ENCODE measurements around the gene PHKA1. TPM values are rescaled to one million over a fixed set of nuclear protein-coding genes. Genes with fewer than 3 reads are reported as not detected.
"Not testable (repeated sequence)": the region's sequence is repeated elsewhere in the genome, so short reads cannot be mapped to it uniquely, and the experiment has no call there.

The PHKA1 gene
- total and polyA plus RNA-seq, 4 donors, result 0.57 to 5.5 (median 1.4) TPM

DNA sequence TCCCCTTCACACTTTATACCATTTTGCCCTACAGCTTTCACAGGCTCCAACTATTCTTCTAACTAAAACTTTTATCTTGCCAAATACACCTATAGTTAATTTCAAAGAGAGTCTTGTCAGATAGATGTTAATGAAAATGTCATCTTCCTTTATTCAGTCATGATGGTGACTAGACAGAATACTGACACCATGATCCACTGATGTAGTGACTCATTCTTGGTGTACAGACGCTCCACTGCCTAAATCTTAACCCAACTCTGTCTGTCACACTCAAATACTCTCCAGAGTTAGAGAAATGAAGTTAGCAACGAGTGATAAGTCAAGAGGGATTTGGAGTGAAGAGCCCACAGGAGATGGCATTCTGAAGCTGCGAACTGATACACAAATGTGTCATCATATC is 109.4 kb downstream of the PHKA1 start:
- H3K27me3 ChIP-seq (ENCODE audit: control insufficient read depth in 4 of 4, insufficient read depth in 4 of 4, low read length in 3 of 4), result no peaks in the 10 kb centered on the region
- no peaks in the 10 kb centered on the region for H3K9me3 ChIP-seq (ENCODE audit: control insufficient read depth in 4 of 4, low read length in 3 of 4)
- H3K9ac ChIP-seq (ENCODE audit: low read depth in 1 of 2, low read length in 2 of 2), result no peak overlapping the region
- H3K4me1 ChIP-seq (ENCODE audit: control insufficient read depth in 4 of 4, insufficient read depth in 4 of 4, low read length in 3 of 4), result no peaks in the 10 kb centered on the region
- H3K27ac ChIP-seq (ENCODE audit: low read depth in 1 of 2, low read length in 2 of 2), result no peak overlapping the region
- H3K36me3 ChIP-seq (ENCODE audit: control insufficient read depth in 4 of 4, insufficient read depth in 3 of 4, low read depth in 1 of 4, low read length in 3 of 4), result no peaks in the 10 kb centered on the region
- H3K4me3 ChIP-seq (ENCODE audit: low read depth in 1 of 3, low read length in 3 of 3), result no peak overlapping the region
- 92% methylated on average over 3 of the region's 3 CpGs for WGBS
- TF ChIP-seq NR2F2 (IDR thresholded peaks at IDR 0.05) (no peak), TAF1 (conservative IDR thresholded peaks at IDR 0.05) (no peak), GABPA (IDR thresholded peaks at IDR 0.05 in 1 of 2, conservative IDR thresholded peaks at IDR 0.05 in 1 of 2) (no peak), HNF4G (IDR thresholded peaks at IDR 0.05) (no peak), SP1 (IDR thresholded peaks at IDR 0.05) (no peak), JUND (IDR thresholded peaks at IDR 0.05) (no peak), RXRA (IDR thresholded peaks at IDR 0.05) (no peak), RAD21 (IDR thresholded peaks at IDR 0.05) (no peak), HNF4A (conservative IDR thresholded peaks at IDR 0.05) (no peak), FOXA1 (IDR thresholded peaks at IDR 0.05) (no peak), EGR1 (IDR thresholded peaks at IDR 0.05; ENCODE audit: low read depth in 2 of 2) (no peak), FOXA2 (IDR thresholded peaks at IDR 0.05) (no peak)
- TF ChIP-seq, protein P1, sequence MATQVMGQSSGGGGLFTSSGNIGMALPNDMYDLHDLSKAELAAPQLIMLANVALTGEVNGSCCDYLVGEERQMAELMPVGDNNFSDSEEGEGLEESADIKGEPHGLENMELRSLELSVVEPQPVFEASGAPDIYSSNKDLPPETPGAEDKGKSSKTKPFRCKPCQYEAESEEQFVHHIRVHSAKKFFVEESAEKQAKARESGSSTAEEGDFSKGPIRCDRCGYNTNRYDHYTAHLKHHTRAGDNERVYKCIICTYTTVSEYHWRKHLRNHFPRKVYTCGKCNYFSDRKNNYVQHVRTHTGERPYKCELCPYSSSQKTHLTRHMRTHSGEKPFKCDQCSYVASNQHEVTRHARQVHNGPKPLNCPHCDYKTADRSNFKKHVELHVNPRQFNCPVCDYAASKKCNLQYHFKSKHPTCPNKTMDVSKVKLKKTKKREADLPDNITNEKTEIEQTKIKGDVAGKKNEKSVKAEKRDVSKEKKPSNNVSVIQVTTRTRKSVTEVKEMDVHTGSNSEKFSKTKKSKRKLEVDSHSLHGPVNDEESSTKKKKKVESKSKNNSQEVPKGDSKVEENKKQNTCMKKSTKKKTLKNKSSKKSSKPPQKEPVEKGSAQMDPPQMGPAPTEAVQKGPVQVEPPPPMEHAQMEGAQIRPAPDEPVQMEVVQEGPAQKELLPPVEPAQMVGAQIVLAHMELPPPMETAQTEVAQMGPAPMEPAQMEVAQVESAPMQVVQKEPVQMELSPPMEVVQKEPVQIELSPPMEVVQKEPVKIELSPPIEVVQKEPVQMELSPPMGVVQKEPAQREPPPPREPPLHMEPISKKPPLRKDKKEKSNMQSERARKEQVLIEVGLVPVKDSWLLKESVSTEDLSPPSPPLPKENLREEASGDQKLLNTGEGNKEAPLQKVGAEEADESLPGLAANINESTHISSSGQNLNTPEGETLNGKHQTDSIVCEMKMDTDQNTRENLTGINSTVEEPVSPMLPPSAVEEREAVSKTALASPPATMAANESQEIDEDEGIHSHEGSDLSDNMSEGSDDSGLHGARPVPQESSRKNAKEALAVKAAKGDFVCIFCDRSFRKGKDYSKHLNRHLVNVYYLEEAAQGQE (IDR thresholded peaks at IDR 0.05), result no peak
- TF ChIP-seq, protein P2, sequence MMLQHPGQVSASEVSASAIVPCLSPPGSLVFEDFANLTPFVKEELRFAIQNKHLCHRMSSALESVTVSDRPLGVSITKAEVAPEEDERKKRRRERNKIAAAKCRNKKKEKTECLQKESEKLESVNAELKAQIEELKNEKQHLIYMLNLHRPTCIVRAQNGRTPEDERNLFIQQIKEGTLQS (IDR thresholded peaks at IDR 0.05), result no peak
- TF ChIP-seq, protein P3, sequence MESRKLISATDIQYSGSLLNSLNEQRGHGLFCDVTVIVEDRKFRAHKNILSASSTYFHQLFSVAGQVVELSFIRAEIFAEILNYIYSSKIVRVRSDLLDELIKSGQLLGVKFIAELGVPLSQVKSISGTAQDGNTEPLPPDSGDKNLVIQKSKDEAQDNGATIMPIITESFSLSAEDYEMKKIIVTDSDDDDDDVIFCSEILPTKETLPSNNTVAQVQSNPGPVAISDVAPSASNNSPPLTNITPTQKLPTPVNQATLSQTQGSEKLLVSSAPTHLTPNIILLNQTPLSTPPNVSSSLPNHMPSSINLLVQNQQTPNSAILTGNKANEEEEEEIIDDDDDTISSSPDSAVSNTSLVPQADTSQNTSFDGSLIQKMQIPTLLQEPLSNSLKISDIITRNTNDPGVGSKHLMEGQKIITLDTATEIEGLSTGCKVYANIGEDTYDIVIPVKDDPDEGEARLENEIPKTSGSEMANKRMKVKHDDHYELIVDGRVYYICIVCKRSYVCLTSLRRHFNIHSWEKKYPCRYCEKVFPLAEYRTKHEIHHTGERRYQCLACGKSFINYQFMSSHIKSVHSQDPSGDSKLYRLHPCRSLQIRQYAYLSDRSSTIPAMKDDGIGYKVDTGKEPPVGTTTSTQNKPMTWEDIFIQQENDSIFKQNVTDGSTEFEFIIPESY (IDR thresholded peaks at IDR 0.05), result no peak
- no peak for DNase-seq (ENCODE audit: low spot score)

DNA sequence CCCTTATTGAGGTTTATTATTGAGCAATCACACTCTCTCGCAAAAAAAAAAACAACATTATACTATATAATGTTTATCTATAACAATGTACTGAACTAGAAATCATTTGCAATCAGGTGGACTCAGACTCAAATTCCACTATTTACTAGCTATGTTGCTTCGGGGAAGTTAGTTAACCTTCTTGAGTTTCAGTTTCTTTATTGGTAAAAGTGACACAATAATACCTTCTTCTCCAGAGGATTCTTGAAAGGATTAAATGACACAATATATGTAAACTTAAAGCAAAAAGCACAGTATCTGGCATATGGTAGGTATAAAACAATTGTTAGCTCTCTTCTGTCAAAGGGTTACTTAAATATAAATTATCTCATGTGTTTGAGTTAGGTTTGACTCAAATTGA is 110.0 kb downstream of the PHKA1 start:
- Histone ChIP-seq H3K27ac (ENCODE audit: low read depth in 1 of 2, low read length in 2 of 2) (no peak overlapping the region), H3K9me3 (ENCODE audit: control insufficient read depth in 4 of 4, low read length in 3 of 4) (no peaks in the 10 kb centered on the region), H3K27me3 (ENCODE audit: control insufficient read depth in 4 of 4, insufficient read depth in 4 of 4, low read length in 3 of 4) (no peaks in the 10 kb centered on the region), H3K36me3 (ENCODE audit: control insufficient read depth in 4 of 4, insufficient read depth in 3 of 4, low read depth in 1 of 4, low read length in 3 of 4) (no peaks in the 10 kb centered on the region), H3K9ac (ENCODE audit: low read depth in 1 of 2, low read length in 2 of 2) (no peak overlapping the region), H3K4me1 (ENCODE audit: control insufficient read depth in 4 of 4, insufficient read depth in 4 of 4, low read length in 3 of 4) (no peaks in the 10 kb centered on the region), H3K4me3 (ENCODE audit: low read depth in 1 of 3, low read length in 3 of 3) (no peak overlapping the region)
- no peak for DNase-seq (ENCODE audit: low spot score)
- no peak for TF ChIP-seq YY1 (IDR thresholded peaks at IDR 0.05)
- 85% methylated on average over 2 of the region's 2 CpGs for WGBS

DNA sequence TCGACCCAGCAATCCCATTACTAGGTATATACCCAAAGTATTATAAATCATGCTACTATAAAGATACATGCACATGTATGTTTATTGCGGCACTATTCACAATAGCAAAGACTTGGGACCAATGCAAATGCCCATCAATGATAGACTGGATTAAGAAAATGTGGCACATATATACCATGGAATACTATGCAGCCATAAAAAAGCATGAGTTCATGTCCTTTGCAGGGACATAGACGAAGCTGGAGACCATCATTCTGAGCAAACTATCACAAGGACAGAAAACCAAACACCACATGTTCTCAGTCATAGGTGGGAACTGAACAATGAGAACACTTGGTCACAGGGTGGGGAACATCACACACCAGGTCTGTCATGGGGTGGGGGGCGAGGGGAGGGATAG is 123.1 kb downstream of the PHKA1 start:
- not testable (repeated sequence) for H3K27me3 ChIP-seq (ENCODE audit: control insufficient read depth in 4 of 4, insufficient read depth in 4 of 4, low read length in 3 of 4); H3K36me3 ChIP-seq (ENCODE audit: control insufficient read depth in 4 of 4, insufficient read depth in 3 of 4, low read depth in 1 of 4, low read length in 3 of 4); DNase-seq (ENCODE audit: low spot score); H3K9ac ChIP-seq (ENCODE audit: low read depth in 1 of 2, low read length in 2 of 2); H3K9me3 ChIP-seq (ENCODE audit: control insufficient read depth in 4 of 4, low read length in 3 of 4); H3K4me3 ChIP-seq (ENCODE audit: low read depth in 1 of 3, low read length in 3 of 3); H3K4me1 ChIP-seq (ENCODE audit: control insufficient read depth in 4 of 4, insufficient read depth in 4 of 4, low read length in 3 of 4); H3K27ac ChIP-seq (ENCODE audit: low read depth in 1 of 2, low read length in 2 of 2)
- WGBS, result 92% methylated on average over 4 of the region's 4 CpGs

Measured in liver (tissue), 9 donors.